ENCODE measurements around the gene FRMD5.

FRMD5 gene

DNA sequence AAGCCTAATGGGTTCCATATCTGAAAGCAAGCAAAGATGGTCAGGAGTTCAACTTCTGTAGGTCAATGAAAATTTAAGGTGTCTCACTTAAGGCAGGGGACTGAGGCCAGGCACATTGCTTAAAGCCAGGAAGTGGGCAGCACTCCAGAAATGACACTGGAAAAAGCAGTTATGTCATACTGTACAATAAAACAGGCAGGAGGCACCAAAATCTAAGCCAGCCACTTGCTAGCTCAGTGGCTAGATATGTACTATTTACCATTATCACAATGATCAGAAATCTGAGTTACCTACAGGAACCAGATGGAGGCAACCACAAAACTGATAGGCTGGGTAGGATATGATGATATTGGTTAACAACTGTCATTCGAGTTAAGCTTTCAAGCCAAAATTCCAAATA, 57.3 kb downstream of the FRMD5 start:
- TF ChIP-seq, protein P1, sequence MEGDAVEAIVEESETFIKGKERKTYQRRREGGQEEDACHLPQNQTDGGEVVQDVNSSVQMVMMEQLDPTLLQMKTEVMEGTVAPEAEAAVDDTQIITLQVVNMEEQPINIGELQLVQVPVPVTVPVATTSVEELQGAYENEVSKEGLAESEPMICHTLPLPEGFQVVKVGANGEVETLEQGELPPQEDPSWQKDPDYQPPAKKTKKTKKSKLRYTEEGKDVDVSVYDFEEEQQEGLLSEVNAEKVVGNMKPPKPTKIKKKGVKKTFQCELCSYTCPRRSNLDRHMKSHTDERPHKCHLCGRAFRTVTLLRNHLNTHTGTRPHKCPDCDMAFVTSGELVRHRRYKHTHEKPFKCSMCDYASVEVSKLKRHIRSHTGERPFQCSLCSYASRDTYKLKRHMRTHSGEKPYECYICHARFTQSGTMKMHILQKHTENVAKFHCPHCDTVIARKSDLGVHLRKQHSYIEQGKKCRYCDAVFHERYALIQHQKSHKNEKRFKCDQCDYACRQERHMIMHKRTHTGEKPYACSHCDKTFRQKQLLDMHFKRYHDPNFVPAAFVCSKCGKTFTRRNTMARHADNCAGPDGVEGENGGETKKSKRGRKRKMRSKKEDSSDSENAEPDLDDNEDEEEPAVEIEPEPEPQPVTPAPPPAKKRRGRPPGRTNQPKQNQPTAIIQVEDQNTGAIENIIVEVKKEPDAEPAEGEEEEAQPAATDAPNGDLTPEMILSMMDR (IDR thresholded peaks at IDR 0.05; ENCODE audit: control insufficient read depth, insufficient read depth, low read depth, low read length, missing control alignments) = no peak
- no peak overlapping the region for H3K4me3 ChIP-seq (ENCODE audit: control insufficient read depth, low read depth, low read length)
- no peak for DNase-seq (ENCODE audit: low read depth)

DNA sequence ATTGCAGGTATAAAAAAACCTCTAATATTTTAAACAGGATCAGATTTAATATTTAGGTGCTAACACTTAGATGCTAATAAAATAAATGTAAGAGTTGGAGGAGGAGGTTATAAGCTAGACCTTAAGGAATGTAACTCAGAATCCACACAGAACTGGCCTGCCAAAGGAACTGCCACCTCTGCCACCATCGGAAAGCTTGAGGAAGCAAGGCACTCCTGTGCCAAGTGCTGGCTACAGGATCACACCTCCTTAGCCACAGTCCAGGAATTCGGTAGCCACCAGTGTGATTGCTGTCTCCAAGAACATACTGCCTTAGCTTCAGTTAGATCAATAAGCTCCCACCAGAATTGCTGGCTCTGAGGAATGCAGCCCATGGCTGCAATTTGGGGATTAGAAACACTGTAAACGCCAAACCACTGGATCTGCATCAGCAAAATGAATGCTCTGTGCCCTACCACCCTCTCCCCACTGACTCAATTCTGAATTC, 58.0 kb downstream of the FRMD5 start:
- DNase-seq (ENCODE audit: low read depth) = no peak
- TF ChIP-seq, protein P1 (IDR thresholded peaks at IDR 0.05; ENCODE audit: control insufficient read depth, insufficient read depth, low read depth, low read length, missing control alignments) = no peak
- H3K4me3 ChIP-seq (ENCODE audit: control insufficient read depth, low read depth, low read length) = no peak overlapping the region

DNA sequence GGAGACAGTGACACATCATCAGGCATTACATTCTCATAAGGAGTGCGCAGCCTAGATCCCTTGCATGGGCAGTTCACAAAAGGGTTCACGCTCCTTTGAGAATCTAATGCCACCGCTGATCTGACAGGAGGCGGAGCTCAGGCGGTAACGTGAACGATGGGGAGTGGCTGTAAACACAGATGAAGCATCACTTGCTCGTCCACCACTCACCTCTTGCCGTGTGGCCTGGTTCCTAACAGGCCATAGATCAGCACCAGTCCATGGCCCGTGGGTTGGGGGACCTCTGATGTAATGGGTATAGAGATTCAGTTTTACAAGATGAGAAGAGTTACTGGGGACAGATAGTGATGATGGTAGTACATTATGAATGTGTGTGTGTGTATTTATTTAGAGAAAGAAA, 63.0 kb downstream of the FRMD5 start:
- TF ChIP-seq, protein P1 (IDR thresholded peaks at IDR 0.05; ENCODE audit: control insufficient read depth, insufficient read depth, low read depth, low read length, missing control alignments) = no peak
- no peak overlapping the region for H3K4me3 ChIP-seq (ENCODE audit: control insufficient read depth, low read depth, low read length)
- no peak for DNase-seq (ENCODE audit: low read depth)

DNA sequence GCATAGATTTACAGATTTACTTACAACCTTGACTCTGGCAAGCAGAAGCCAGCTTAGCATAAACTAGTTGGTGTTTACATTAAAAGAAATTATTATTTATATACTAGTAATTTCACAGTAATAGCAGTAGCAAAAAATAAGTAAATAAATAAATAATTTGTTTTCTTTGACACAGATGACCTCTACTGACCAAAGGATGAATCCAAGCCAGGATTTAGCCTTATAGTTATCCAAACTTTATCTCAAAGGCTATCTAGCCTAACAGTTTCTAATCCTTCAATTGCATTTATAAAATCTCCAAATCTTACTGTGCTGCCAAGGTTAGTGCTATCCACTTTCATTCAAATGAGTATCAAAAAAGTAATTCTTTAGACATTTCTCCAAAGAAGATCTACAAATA, 64.3 kb downstream of the FRMD5 start:
- no peak overlapping the region for H3K4me3 ChIP-seq (ENCODE audit: control insufficient read depth, low read depth, low read length)
- TF ChIP-seq, protein P1 (IDR thresholded peaks at IDR 0.05; ENCODE audit: control insufficient read depth, insufficient read depth, low read depth, low read length, missing control alignments) = peak; percentile 18
- no peak for DNase-seq (ENCODE audit: low read depth)

DNA sequence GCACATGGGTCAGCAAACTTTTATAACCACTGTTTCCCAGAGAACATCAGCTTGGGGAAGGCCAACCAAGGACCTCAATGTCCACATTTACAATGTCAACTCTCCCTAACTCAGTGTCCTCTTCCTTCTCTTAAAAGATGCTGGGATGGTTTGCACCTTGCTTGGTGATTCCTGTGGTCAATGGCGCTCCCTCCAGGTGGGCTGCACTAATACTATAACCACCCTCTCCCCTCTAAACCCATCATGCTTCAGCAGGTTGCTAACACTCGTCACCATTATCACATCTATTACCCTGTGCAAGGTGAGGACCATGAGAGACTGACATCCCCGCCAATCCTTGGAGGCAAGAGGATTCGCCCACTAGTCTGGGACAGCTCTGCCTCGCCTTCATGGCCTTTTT, 65.2 kb downstream of the FRMD5 start:
- H3K4me3 ChIP-seq (ENCODE audit: control insufficient read depth, low read depth, low read length) = no peak overlapping the region
- no peak for DNase-seq (ENCODE audit: low read depth)
- TF ChIP-seq, protein P1 (IDR thresholded peaks at IDR 0.05; ENCODE audit: control insufficient read depth, insufficient read depth, low read depth, low read length, missing control alignments) = no peak

DNA sequence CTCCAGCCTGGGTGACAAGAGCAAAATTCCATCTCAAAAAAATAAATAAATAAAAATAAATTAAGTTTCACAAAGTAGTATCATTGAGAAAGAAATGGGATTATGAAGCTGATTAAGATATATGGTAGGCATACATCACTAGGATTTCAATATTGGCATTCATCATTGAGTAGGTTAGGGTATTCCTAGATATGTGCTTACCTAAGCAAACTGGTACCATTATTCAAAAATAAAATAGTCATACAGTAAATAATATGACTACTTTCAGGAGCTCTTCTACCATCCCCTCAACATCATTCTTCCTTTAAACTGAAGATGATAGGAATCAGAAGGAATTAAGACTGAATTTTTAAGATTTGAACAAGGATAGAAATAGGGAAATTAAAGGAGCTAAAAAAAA, 66.6 kb downstream of the FRMD5 start:
- TF ChIP-seq, protein P1 (IDR thresholded peaks at IDR 0.05; ENCODE audit: control insufficient read depth, insufficient read depth, low read depth, low read length, missing control alignments) = no peak
- no peak for DNase-seq (ENCODE audit: low read depth)
- H3K4me3 ChIP-seq (ENCODE audit: control insufficient read depth, low read depth, low read length) = no peak overlapping the region

DNA sequence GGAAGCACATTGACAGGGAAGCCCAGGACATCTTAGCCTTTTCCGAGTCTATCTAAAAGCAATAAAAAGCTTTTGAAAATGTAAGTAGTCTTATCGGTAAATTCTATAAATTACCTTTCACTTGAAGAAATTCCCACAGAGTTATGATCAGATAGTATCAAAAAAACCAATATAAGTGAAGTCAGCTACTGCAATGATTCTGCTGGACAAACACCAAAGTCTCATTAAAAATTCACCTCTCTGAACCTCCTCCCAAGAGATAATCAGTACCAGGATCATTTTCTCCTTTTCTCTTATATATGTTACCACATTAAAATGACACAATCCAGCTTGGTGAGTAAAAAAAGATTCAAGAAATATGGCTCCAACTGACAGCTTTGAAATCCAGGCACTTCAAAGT, 69.2 kb downstream of the FRMD5 start:
- no peak overlapping the region for H3K4me3 ChIP-seq (ENCODE audit: control insufficient read depth, low read depth, low read length)
- TF ChIP-seq, protein P1 (IDR thresholded peaks at IDR 0.05; ENCODE audit: control insufficient read depth, insufficient read depth, low read depth, low read length, missing control alignments) = no peak

More for the DNA sequence above, 69.2 kb downstream of the FRMD5 start:
- DNase-seq (ENCODE audit: low read depth) = no peak
